Loucy (cell line): ENCODE measurements around the gene WDR45B.
A peak's percentile ranks its signal among the peaks of the same experiment; 100 is the strongest.

Source experiments
- H2AFZ ChIP-seq: fragments of 200-600 bp; sonication (generic); 2 replicates; pipeline ENCODE4 v1.6.0; 2016; ENCODE audit warnings: antibody characterized with exemption, mild to moderate bottlenecking, low read length, moderate library complexity
- H3F3A ChIP-seq: fragments of 200-600 bp; 2 replicates; pipeline ENCODE4 v1.6.0; 2016; ENCODE audit warnings: antibody characterized with exemption, low read depth, mild to moderate bottlenecking
- H3K27me3 ChIP-seq: fragments of 200-600 bp; sonication (generic); 2 replicates; pipeline ENCODE4 v1.6.1; 2014; ENCODE audit warnings: low read length, mild to moderate bottlenecking; ENCODE audit not compliant: insufficient read depth, poor library complexity, severe bottlenecking
- H3K36me3 ChIP-seq: fragments of 200-600 bp; sonication (generic); 2 replicates; pipeline ENCODE4 v1.6.1; 2016; ENCODE audit warnings: low read length; ENCODE audit not compliant: insufficient read depth
- H3K4me1 ChIP-seq: fragments of 200-600 bp; sonication (generic); 2 replicates; pipeline ENCODE4 v1.5.1; 2014; ENCODE audit warnings: low read length, mild to moderate bottlenecking; ENCODE audit not compliant: insufficient read depth, poor library complexity, severe bottlenecking
- H3K4me2 ChIP-seq: fragments of 200-600 bp; sonication (generic); 2 replicates; pipeline ENCODE4 v1.6.0; 2014; ENCODE audit warnings: antibody characterized with exemption, low read length, low read depth, mild to moderate bottlenecking; ENCODE audit not compliant: poor library complexity, severe bottlenecking
- H3K4me3 ChIP-seq: fragments of 200-600 bp; sonication (generic); 2 replicates; pipeline ENCODE4 v1.5.1; 2014; ENCODE audit warnings: low read length, mild to moderate bottlenecking, mixed read lengths; ENCODE audit not compliant: poor library complexity, severe bottlenecking
- H3K79me2 ChIP-seq: fragments of 200-600 bp; sonication (generic); 2 replicates; pipeline ENCODE4 v1.6.1; 2014; ENCODE audit warnings: low read length; ENCODE audit not compliant: insufficient read depth
- H3K9ac ChIP-seq: fragments of 200-600 bp; sonication (generic); 2 replicates; pipeline ENCODE4 v1.6.0; 2014; ENCODE audit warnings: mild to moderate bottlenecking, low read depth, low read length, moderate library complexity; ENCODE audit not compliant: poor library complexity, severe bottlenecking
- H3K9me2 ChIP-seq: fragments of 200-600 bp; sonication (generic); replicated peaks from 2 replicates; pipeline ENCODE4 v1.6.1; 2016; ENCODE audit warnings: low read depth, low read length, mixed read lengths
- H3K9me3 ChIP-seq: fragments of 200-600 bp; sonication (generic); 2 replicates; pipeline ENCODE4 v1.6.1; 2014; ENCODE audit warnings: mild to moderate bottlenecking, antibody characterized with exemption, low read length, low read depth; ENCODE audit not compliant: insufficient read depth
- H4K20me1 ChIP-seq: fragments of 200-600 bp; sonication (generic); 2 replicates; pipeline ENCODE4 v1.6.0; 2014; ENCODE audit warnings: antibody characterized with exemption, low read length, mild to moderate bottlenecking; ENCODE audit not compliant: insufficient read depth, poor library complexity, severe bottlenecking
- CTCF ChIP-seq: fragments of 200-600 bp; sonication (generic); conservative IDR thresholded peaks from 2 replicates; pipeline ENCODE4 v1.5.1; 2014; ENCODE audit warnings: mild to moderate bottlenecking, antibody characterized with exemption, low read length
- EZH2phosphoT487 ChIP-seq: fragments of 200-600 bp; IDR thresholded peaks from 2 replicates; pipeline ENCODE4 v1.6.1; 2018; ENCODE audit warnings: antibody characterized with exemption, mild to moderate bottlenecking, moderate library complexity, borderline replicate concordance

The WDR45B gene

GRCh38 chr17:82594571-82594970 lies 53.7 kb downstream of the WDR45B start:
- Histone ChIP-seq H3K4me1 (peaks cover 47% of the 10 kb centered on the region), H3K9ac (peak overlapping the region; percentile 53), H3K4me3 (peak overlapping the region; percentile 84), H3K4me2 (peak overlapping the region; percentile 98), H3K9me3 (no peaks in the 10 kb centered on the region), H3F3A (peaks cover 22% of the 10 kb centered on the region), H3K79me2 (peaks cover 25% of the 10 kb centered on the region), H4K20me1 (no peaks in the 10 kb centered on the region), H3K36me3 (peaks cover 29% of the 10 kb centered on the region), H3K9me2 (no peaks in the 10 kb centered on the region), H2AFZ (no peak overlapping the region), H3K27me3 (no peaks in the 10 kb centered on the region)
- TF ChIP-seq EZH2phosphoT487, result no peak
- no peak for TF ChIP-seq CTCF

GRCh38 chr17:82593590-82594087 lies 54.6 kb downstream of the WDR45B start:
- no peaks in the 10 kb centered on the region for H3K9me3 ChIP-seq
- TF ChIP-seq EZH2phosphoT487 (no peak), CTCF (no peak)
- H2AFZ ChIP-seq, result no peak overlapping the region
- H3K9ac ChIP-seq, result peak overlapping the region; percentile 96
- H3K4me3 ChIP-seq, result peak overlapping the region; percentile 84
- peaks cover 22% of the 10 kb centered on the region for H3F3A ChIP-seq
- no peaks in the 10 kb centered on the region for H3K27me3 ChIP-seq
- peaks cover 25% of the 10 kb centered on the region for H3K79me2 ChIP-seq
- H4K20me1 ChIP-seq, result no peaks in the 10 kb centered on the region
- H3K36me3 ChIP-seq, result peaks cover 29% of the 10 kb centered on the region
- no peaks in the 10 kb centered on the region for H3K9me2 ChIP-seq
- peaks cover 47% of the 10 kb centered on the region for H3K4me1 ChIP-seq
- peak overlapping the region; percentile 98 for H3K4me2 ChIP-seq

- no peaks in the 10 kb centered on the region for H4K20me1 ChIP-seq
- H3K4me2 ChIP-seq, result peak overlapping the region; percentile 98
- H3F3A ChIP-seq, result peaks cover 22% of the 10 kb centered on the region
- H3K9ac ChIP-seq, result peak overlapping the region; percentile 96
- no peak overlapping the region for H2AFZ ChIP-seq
- peak overlapping the region; percentile 84 for H3K4me3 ChIP-seq
- H3K9me3 ChIP-seq, result no peaks in the 10 kb centered on the region
- peaks cover 27% of the 10 kb centered on the region for H3K36me3 ChIP-seq
- no peaks in the 10 kb centered on the region for H3K9me2 ChIP-seq
- H3K4me1 ChIP-seq, result peaks cover 47% of the 10 kb centered on the region
- H3K27me3 ChIP-seq, result no peaks in the 10 kb centered on the region
- TF ChIP-seq EZH2phosphoT487, result no peak
- TF ChIP-seq CTCF, result no peak
- H3K79me2 ChIP-seq, result peaks cover 25% of the 10 kb centered on the region
These were observed 55.3 kb downstream of the WDR45B start for GRCh38 chr17:82592767-82593589.
